Tibial artery (tissue), 4 donors: Measurements from ENCODE around the gene SRPK2.

Experiments used
- DNase-seq, 2 donors: peaks; one replicate each; pipeline ENCODE4 v3.0.0-alpha.2; 2019
- H3K27ac ChIP-seq, 2 donors: fragments of 200-600 bp; sonication (generic) in 1 of 2; 1 replicate in 1 of 2; 2 replicates in 1 of 2; pipeline ENCODE4 v1.5.1; 2018 to 2019; ENCODE audit warnings: mild to moderate bottlenecking in 1 of 2
- H3K27me3 ChIP-seq, 2 donors: fragments of 200-600 bp; sonication (generic) in 1 of 2; one replicate each; pipeline versions ENCODE4 v1.5.1 to v1.6.0; 2016 to 2019
- H3K36me3 ChIP-seq, 3 donors: fragments of 200-600 bp; sonication (generic) in 2 of 3; one replicate each; pipeline ENCODE4 v1.5.1; 2016 to 2019; ENCODE audit warnings: mild to moderate bottlenecking in 2 of 3
- H3K4me1 ChIP-seq, 4 donors: fragments of 200-600 bp; sonication (generic) in 2 of 4; 1 replicate in 3 of 4; 2 replicates in 1 of 4; pipeline ENCODE4 v1.5.1; 2016 to 2019
- H3K4me3 ChIP-seq, 2 donors: fragments of 200-600 bp; sonication (generic) in 1 of 2; 1 replicate in 1 of 2; 2 replicates in 1 of 2; pipeline ENCODE4 v1.5.1; 2018 to 2019; ENCODE audit warnings: mild to moderate bottlenecking in 2 of 2
- H3K9me3 ChIP-seq, 3 donors: fragments of 200-600 bp; sonication (generic) in 1 of 3; one replicate each; pipeline ENCODE4 v1.5.1; 2016 to 2019
- CTCF ChIP-seq, 2 experiments: fragments of 200-600 bp in 1 of 2; fragments of 450-650 bp in 1 of 2; IDR thresholded peaks; one replicate each; pipeline ENCODE4 v1.5.1; 2017 to 2019; ENCODE audit warnings: antibody characterized with exemption in 2 of 2, mild to moderate bottlenecking in 1 of 2, moderate library complexity in 1 of 2
- intact Hi-C: fragments of 100-400 bp; cut with DNase I; formaldehyde crosslinking; loops from one replicate; pipeline ENCODE4 v1.15.0; 2023; ENCODE audit warnings: low total_unique reads

The SRPK2 gene

GRCh38 chr7:105180002-105180401 lies 208.7 kb downstream of the SRPK2 start:
- intact Hi-C loops, result no loop called here
- H3K4me1 ChIP-seq, result peaks cover 0 to 1% (median 0%) of the 10 kb centered on the region in 4 donors
- no peak overlapping the region for H3K4me3 ChIP-seq
- H3K36me3 ChIP-seq, result no peaks in the 10 kb centered on the region
- H3K9me3 ChIP-seq, result peaks cover 0 to 4% (median 2%) of the 10 kb centered on the region in 3 donors
- H3K27ac ChIP-seq, result no peak overlapping the region
- TF ChIP-seq CTCF (IDR thresholded peaks at IDR 0.05), result no peak
- DNase-seq, result no peak
- H3K27me3 ChIP-seq, result no peaks in the 10 kb centered on the region

DNA sequence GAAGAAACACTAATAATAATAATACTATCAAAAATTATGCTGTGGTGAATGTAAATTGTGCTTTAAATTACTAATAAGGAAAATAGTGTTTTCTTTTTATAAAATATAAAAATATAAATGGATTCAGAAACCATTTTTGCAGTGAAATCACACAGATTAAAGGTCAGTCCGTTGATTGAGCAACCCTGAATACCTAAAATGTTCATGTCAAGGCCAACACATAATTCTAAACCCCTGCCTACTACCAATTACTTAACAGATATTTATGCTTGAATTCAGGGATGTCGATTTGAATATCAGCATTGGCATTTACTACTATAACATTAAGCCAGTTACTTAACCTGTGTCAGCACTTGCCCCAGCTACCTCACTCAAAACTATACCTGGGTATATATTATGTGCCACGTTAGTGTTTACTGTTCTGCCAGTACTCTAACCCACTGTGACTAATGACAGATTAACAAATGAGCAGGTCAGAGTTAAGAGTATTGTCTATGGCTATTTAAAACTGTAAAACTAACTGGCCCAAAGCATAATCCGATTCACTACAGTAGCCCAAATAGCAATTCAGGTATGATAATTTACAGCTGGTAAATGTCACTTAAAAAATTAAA lies 209.7 kb downstream of the SRPK2 start:
- H3K27me3 ChIP-seq, result no peaks in the 10 kb centered on the region
- no peaks in the 10 kb centered on the region for H3K36me3 ChIP-seq
- TF ChIP-seq CTCF (IDR thresholded peaks at IDR 0.05), result no peak
- peaks cover 0 to 11% (median 0%) of the 10 kb centered on the region in 4 donors for H3K4me1 ChIP-seq
- intact Hi-C loops, result no loop called here
- no peak overlapping the region for H3K4me3 ChIP-seq
- DNase-seq, result no peak
- no peak overlapping the region for H3K27ac ChIP-seq
- H3K9me3 ChIP-seq, result peaks cover 0 to 4% (median 2%) of the 10 kb centered on the region in 3 donors

- Histone ChIP-seq H3K4me1 (peaks cover 0 to 20% (median 3%) of the 10 kb centered on the region in 4 donors), H3K36me3 (no peaks in the 10 kb centered on the region), H3K4me3 (no peak overlapping the region), H3K9me3 (peaks cover 0 to 4% (median 2%) of the 10 kb centered on the region in 3 donors), H3K27me3 (no peaks in the 10 kb centered on the region), H3K27ac (no peak overlapping the region)
- TF ChIP-seq CTCF (IDR thresholded peaks at IDR 0.05), result no peak
- no peak for DNase-seq
- intact Hi-C loops, result no loop called here
Measured at GRCh38 chr7:105178177-105178576, 210.5 kb downstream of the SRPK2 start.

DNA sequence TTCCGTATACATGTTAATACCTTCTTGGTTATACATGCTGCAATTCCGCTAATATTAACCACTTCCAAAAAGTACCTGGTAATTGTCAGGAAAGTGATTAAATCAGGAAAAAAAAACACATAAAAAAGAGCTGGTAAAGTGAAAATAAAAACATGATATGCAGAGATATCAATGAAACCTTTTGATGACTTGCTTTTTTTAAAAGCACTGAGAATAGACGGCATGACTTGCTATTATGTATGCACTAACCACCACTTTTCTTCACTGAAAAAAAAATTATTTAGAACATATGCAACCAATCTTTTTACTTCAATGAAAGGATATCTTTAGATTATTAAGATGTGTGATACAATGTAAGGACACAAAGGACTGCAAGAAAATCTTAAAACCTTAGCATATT lies 211.7 kb downstream of the SRPK2 start:
- no peaks in the 10 kb centered on the region for H3K36me3 ChIP-seq
- intact Hi-C loops, result no loop called here
- peaks cover 0 to 4% (median 2%) of the 10 kb centered on the region in 3 donors for H3K9me3 ChIP-seq
- H3K27ac ChIP-seq, result no peak overlapping the region
- H3K4me1 ChIP-seq, result peaks cover 0 to 29% (median 6%) of the 10 kb centered on the region in 4 donors
- DNase-seq, result no peak
- H3K27me3 ChIP-seq, result no peaks in the 10 kb centered on the region
- TF ChIP-seq CTCF (IDR thresholded peaks at IDR 0.05), result no peak
- H3K4me3 ChIP-seq, result no peak overlapping the region

- Histone ChIP-seq H3K36me3 (peaks cover 0 to 1% (median 0%) of the 10 kb centered on the region in 3 donors), H3K27ac (no peak overlapping the region), H3K4me3 (no peak overlapping the region), H3K27me3 (no peaks in the 10 kb centered on the region), H3K9me3 (no peaks in the 10 kb centered on the region), H3K4me1 (peaks cover 0 to 29% (median 6%) of the 10 kb centered on the region in 4 donors)
- no peak for DNase-seq
- no peak for TF ChIP-seq CTCF (IDR thresholded peaks at IDR 0.05)
- intact Hi-C loops, result no loop called here
Measured at GRCh38 chr7:105173586-105173985, 215.1 kb downstream of the SRPK2 start.
